ENCODE results near the gene CDH4. TPM values are rescaled to one million over a fixed set of nuclear protein-coding genes. Genes with fewer than 3 reads are reported as not detected.

CDH4 gene
- total RNA-seq, 2 experiments from 2014 or later, result 0.11 to 0.18 TPM

DNA sequence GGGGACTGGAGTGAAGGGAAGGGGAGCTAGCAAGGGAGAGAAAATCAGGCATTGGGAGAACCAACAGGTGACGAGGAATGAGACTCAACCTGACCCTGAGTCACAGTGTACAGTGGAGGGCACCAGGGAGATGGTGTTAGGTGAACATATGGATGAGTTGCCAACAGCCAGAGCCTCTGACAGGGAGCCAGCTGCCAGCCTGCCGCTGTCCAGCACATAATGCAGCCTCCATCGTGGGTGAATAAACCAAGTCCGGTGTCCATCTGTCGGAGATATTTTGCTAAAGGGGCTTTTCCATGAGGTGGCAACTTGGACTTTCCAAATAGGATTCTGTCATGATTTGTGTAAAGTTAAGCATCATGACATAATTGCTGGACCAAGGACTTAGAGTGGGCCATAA lies 88.1 kb downstream of the CDH4 start:
- Mint-ChIP-seq H3K4me3 (no peak overlapping the region), H3K27ac (no peak overlapping the region), H3K27me3 (no peaks in the 10 kb centered on the region), H3K4me1 (ENCODE audit: low read depth) (no peaks in the 10 kb centered on the region), H3K36me3 (ENCODE audit: low read depth) (no peaks in the 10 kb centered on the region), H3K9me3 (no peaks in the 10 kb centered on the region)
- intact Hi-C loops (cut with micrococcal nuclease), result no loop called here
- TF ChIP-seq, protein P1, sequence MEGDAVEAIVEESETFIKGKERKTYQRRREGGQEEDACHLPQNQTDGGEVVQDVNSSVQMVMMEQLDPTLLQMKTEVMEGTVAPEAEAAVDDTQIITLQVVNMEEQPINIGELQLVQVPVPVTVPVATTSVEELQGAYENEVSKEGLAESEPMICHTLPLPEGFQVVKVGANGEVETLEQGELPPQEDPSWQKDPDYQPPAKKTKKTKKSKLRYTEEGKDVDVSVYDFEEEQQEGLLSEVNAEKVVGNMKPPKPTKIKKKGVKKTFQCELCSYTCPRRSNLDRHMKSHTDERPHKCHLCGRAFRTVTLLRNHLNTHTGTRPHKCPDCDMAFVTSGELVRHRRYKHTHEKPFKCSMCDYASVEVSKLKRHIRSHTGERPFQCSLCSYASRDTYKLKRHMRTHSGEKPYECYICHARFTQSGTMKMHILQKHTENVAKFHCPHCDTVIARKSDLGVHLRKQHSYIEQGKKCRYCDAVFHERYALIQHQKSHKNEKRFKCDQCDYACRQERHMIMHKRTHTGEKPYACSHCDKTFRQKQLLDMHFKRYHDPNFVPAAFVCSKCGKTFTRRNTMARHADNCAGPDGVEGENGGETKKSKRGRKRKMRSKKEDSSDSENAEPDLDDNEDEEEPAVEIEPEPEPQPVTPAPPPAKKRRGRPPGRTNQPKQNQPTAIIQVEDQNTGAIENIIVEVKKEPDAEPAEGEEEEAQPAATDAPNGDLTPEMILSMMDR (IDR thresholded peaks at IDR 0.05), result no peak
- no peak for DNase-seq
- CTCF ChIA-PET, result no interaction called here
- no peak for ATAC-seq
- POLR2A ChIA-PET, result no interaction called here

DNA sequence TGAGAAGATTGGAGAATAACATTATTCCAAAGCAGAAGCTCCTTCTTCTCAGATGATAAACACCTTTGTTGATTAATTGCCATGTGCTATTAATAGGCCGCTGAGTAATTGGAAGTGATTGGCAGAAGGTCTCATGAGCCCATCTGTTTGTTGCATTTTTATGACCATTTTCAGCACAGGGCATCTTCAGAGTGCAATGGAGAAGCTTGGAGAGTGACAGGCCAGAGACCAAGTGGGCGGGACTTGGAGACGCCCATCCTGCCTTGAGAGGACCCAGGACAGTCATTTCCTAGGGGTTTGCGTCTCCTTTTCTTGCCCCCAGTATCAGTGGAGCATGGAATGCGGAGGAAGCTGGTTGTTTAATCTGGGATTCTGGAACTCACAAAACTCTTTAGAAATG lies 89.5 kb downstream of the CDH4 start:
- Mint-ChIP-seq H3K4me1 (ENCODE audit: low read depth) (no peaks in the 10 kb centered on the region), H3K4me3 (no peak overlapping the region), H3K9me3 (no peaks in the 10 kb centered on the region), H3K27ac (no peak overlapping the region), H3K36me3 (ENCODE audit: low read depth) (no peaks in the 10 kb centered on the region), H3K27me3 (no peaks in the 10 kb centered on the region)
- no peak for ATAC-seq
- ChIA-PET POLR2A (interaction anchor here (0.6 kb wide), 1 partner anchor 1833 kb away, joined by 3 read pairs; no protein-coding TSS in a partner anchor), CTCF (interaction anchor here (0.5 kb wide), 1 partner anchor 279 kb away, joined by 3 read pairs; no protein-coding TSS in a partner anchor)
- TF ChIP-seq, protein P1 (IDR thresholded peaks at IDR 0.05), result no peak
- intact Hi-C loops (cut with micrococcal nuclease), result no loop called here
- DNase-seq, result no peak

DNA sequence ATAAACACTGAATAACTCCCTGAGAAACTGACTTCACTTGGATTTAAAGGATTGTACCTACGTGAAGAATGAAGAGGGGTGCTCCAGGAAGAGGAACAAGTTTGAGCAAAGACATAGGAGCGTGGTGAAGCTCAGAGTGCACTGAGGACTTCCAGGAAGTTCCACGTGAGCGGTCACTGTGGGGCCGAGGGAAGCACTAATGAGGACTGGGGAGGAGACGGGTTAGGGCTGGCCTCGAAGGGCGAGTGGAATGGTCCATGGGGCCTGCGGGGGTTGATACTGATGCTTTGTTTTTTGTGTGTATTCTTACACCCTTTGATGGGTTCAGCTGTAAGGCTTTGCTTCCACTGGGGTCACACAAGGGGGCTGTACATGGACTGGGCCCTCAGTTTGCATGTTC lies 91.9 kb downstream of the CDH4 start:
- no peaks in the 10 kb centered on the region for H3K27me3 Mint-ChIP-seq
- TF ChIP-seq, protein P1 (IDR thresholded peaks at IDR 0.05), result no peak
- no peaks in the 10 kb centered on the region for H3K36me3 Mint-ChIP-seq (ENCODE audit: low read depth)
- peaks cover 2% of the 10 kb centered on the region for H3K9me3 Mint-ChIP-seq
- no peak for DNase-seq
- H3K4me3 Mint-ChIP-seq, result no peak overlapping the region
- intact Hi-C loops (cut with micrococcal nuclease), result no loop called here
- POLR2A ChIA-PET, result no interaction called here
- H3K4me1 Mint-ChIP-seq (ENCODE audit: low read depth), result no peaks in the 10 kb centered on the region
- CTCF ChIA-PET, result no interaction called here
- no peak for ATAC-seq
- no peak overlapping the region for H3K27ac Mint-ChIP-seq

DNA sequence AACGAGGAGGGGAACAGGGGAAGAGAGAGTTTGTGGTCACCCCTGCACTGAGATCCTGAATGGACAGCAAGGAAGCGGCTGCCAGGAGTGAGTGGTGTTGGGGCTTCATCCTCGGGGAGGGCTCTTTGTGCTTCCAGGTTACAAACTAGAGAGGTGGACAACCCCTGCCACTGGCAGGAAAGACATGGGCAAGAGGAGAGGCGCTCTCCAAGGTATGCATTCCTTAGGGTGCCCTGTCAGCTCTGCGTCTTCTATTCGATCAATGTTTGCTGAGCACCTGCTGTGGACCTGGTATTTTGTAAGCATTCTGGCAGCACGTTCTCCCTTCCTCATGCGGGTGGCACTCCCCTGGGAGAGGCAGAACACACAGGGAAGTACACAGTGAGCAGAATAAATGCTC lies 93.6 kb downstream of the CDH4 start:
- DNase-seq (no peak), ATAC-seq (no peak)
- CTCF ChIA-PET, result no interaction called here
- Mint-ChIP-seq H3K4me1 (ENCODE audit: low read depth) (no peaks in the 10 kb centered on the region), H3K9me3 (peaks cover 2% of the 10 kb centered on the region), H3K27me3 (no peaks in the 10 kb centered on the region), H3K36me3 (ENCODE audit: low read depth) (no peaks in the 10 kb centered on the region), H3K4me3 (no peak overlapping the region), H3K27ac (no peak overlapping the region)
- TF ChIP-seq, protein P1 (IDR thresholded peaks at IDR 0.05), result no peak
- POLR2A ChIA-PET, result no interaction called here
- intact Hi-C loops (cut with micrococcal nuclease), result no loop called here

DNA sequence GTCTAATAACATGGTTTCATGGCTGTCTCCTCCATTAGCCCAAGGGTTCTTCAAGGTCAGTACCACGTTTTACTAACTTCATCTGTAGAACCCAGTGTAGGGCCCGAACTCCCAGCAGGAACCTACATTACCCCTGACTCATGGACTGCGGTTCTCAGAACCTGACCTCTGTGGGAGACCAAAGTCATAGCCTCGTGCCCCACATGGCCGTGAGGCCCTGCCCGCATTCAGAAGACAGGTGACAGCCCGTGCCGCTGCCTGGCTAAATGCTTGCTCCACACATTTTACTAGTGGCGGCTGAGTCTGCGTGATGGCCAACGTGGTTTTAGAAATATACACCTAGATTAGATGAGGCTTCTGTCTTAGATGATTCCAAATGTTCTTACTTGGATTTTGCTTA lies 94.9 kb downstream of the CDH4 start:
- Mint-ChIP-seq H3K36me3 (ENCODE audit: low read depth) (no peaks in the 10 kb centered on the region), H3K4me3 (no peak overlapping the region), H3K9me3 (peaks cover 2% of the 10 kb centered on the region), H3K4me1 (ENCODE audit: low read depth) (no peaks in the 10 kb centered on the region), H3K27me3 (no peaks in the 10 kb centered on the region), H3K27ac (no peak overlapping the region)
- ChIA-PET CTCF (no interaction called here), POLR2A (no interaction called here)
- DNase-seq (no peak), ATAC-seq (no peak)
- TF ChIP-seq, protein P1 (IDR thresholded peaks at IDR 0.05), result no peak
- intact Hi-C loops (cut with micrococcal nuclease), result no loop called here
